22Rv1 (cell line): ENCODE measurements around the gene KRTAP5-1.

Experiments
- H3K27ac ChIP-seq: fragments of 450-650 bp; 2 replicates; pipeline ENCODE4 v1.5.1; 2017
- CTCF ChIP-seq: fragments of 450-650 bp; IDR thresholded peaks from 2 replicates; pipeline ENCODE4 v1.5.1; 2017; ENCODE audit warnings: mild to moderate bottlenecking
- ZFX ChIP-seq: fragments of 450-650 bp; IDR thresholded peaks from 2 replicates; pipeline ENCODE4 v1.6.1; 2017; ENCODE audit warnings: antibody characterized with exemption, borderline replicate concordance

The KRTAP5-1 gene

GRCh38 chr11:1567052-1567720, 17.9 kb downstream of the KRTAP5-1 start:
- H3K27ac ChIP-seq: no peak overlapping the region
- TF ChIP-seq ZFX: no peak
- TF ChIP-seq CTCF: peak; percentile 10; the same call in 1 of the 2 replicates

- no peak overlapping the region for H3K27ac ChIP-seq
- TF ChIP-seq ZFX (no peak), CTCF (peak; percentile 33; the same call in 1 of the 2 replicates)
Measured at GRCh38 chr11:1566381-1567051, 18.6 kb downstream of the KRTAP5-1 start.

- H3K27ac ChIP-seq: no peak overlapping the region
- TF ChIP-seq ZFX: no peak
- TF ChIP-seq CTCF: no peak
Measured at GRCh38 chr11:1565904-1566247, 19.2 kb downstream of the KRTAP5-1 start.

GRCh38 chr11:1565173-1565903, 19.7 kb downstream of the KRTAP5-1 start:
- TF ChIP-seq ZFX (no peak), CTCF (no peak)
- H3K27ac ChIP-seq: peak overlapping the region; percentile 40; the same call in 1 of the 2 replicates

GRCh38 chr11:1564535-1565172, 20.4 kb downstream of the KRTAP5-1 start:
- H3K27ac ChIP-seq: peak overlapping the region; percentile 40; the same call in 1 of the 2 replicates
- TF ChIP-seq CTCF (no peak), ZFX (no peak)

GRCh38 chr11:1563697-1564534, 21.2 kb downstream of the KRTAP5-1 start:
- H3K27ac ChIP-seq: peak overlapping the region; percentile 40; the same call in 1 of the 2 replicates
- TF ChIP-seq CTCF (no peak), ZFX (no peak)
